Measurements from ENCODE around the gene BIRC6. TPM values are rescaled to one million over a fixed set of nuclear protein-coding genes. Genes with fewer than 3 reads are reported as not detected.

Gene BIRC6
- total and polyA plus RNA-seq, 3 donors from 2014 or later: 48.9 to 182 (median 177) TPM

DNA sequence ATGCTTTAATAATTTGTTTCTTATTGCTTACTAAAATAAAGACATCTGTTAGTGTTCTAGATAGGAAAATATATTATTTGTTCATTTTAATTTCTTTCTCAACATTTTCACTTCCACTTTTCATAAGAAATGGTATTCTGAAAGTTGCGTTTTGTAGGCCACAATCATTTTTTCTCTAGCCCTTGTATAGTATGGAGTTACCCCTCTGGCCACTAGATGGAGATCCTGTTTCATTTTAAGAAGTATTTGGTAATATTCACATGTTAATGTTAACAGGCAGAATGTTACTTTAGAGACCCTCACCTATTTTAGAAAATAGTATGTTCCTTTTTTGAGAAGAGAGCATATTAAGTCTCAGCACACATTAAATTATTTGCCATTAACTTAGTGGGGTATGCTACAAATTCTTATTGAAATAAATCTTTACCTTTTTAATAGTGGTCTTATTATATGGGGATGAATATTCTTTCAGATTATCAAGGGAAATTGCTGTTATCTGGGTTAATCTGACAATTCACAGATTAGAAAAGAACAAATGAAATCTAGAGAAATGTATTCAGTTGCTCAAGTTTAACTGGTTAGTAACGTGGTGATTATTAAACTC lies 197.1 kb downstream of the BIRC6 start:
- Histone ChIP-seq H3K4me3 (no peak overlapping the region), H3K27me3 (no peaks in the 10 kb centered on the region), H3K9me3 (no peaks in the 10 kb centered on the region), H3K27ac (no peak overlapping the region), H3K36me3 (ENCODE audit: low read depth, missing control alignments) (no peaks in the 10 kb centered on the region), H3K4me1 (no peaks in the 10 kb centered on the region)
- WGBS, 2 donors: 66 to 72% methylated on average over 2 of the region's 2 CpGs
- no peak for TF ChIP-seq POLR2A (IDR thresholded peaks at IDR 0.05)
- TF ChIP-seq, protein P1, sequence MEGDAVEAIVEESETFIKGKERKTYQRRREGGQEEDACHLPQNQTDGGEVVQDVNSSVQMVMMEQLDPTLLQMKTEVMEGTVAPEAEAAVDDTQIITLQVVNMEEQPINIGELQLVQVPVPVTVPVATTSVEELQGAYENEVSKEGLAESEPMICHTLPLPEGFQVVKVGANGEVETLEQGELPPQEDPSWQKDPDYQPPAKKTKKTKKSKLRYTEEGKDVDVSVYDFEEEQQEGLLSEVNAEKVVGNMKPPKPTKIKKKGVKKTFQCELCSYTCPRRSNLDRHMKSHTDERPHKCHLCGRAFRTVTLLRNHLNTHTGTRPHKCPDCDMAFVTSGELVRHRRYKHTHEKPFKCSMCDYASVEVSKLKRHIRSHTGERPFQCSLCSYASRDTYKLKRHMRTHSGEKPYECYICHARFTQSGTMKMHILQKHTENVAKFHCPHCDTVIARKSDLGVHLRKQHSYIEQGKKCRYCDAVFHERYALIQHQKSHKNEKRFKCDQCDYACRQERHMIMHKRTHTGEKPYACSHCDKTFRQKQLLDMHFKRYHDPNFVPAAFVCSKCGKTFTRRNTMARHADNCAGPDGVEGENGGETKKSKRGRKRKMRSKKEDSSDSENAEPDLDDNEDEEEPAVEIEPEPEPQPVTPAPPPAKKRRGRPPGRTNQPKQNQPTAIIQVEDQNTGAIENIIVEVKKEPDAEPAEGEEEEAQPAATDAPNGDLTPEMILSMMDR (IDR thresholded peaks at IDR 0.05): peak; percentile 46 to 68 (median 67)
- no peak for DNase-seq
- intact Hi-C loops (cut with DNase I; ENCODE audit: low total_unique reads): no loop called here

DNA sequence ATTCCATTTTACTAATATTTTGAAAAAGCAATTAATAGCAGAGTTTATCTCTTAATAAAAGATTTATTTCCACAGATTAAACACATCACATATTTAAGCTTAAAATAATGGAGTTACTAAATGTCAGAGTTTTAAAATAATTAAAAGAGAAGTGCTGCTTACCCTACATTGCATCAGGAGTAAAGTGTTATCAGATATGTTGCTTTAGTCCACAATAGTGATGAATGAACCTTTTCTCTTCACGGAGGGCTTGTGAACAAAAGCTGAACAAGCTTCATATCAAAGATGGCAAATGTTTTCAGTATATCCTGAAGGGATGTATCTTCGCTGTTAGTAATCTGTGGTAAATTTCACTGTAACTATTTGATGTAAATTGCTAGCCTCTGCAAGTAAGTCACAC lies 201.7 kb downstream of the BIRC6 start:
- no peaks in the 10 kb centered on the region for H3K9me3 ChIP-seq
- H3K27ac ChIP-seq: no peak overlapping the region
- H3K4me1 ChIP-seq: no peaks in the 10 kb centered on the region
- H3K36me3 ChIP-seq (ENCODE audit: low read depth, missing control alignments): no peaks in the 10 kb centered on the region
- DNase-seq: no peak
- TF ChIP-seq POLR2A (IDR thresholded peaks at IDR 0.05): no peak
- TF ChIP-seq, protein P1 (IDR thresholded peaks at IDR 0.05): no peak
- intact Hi-C loops (cut with DNase I; ENCODE audit: low total_unique reads): no loop called here
- no peaks in the 10 kb centered on the region for H3K27me3 ChIP-seq
- WGBS, 2 donors: 67 to 75% methylated on average over 2 of the region's 2 CpGs
- H3K4me3 ChIP-seq: no peak overlapping the region

DNA sequence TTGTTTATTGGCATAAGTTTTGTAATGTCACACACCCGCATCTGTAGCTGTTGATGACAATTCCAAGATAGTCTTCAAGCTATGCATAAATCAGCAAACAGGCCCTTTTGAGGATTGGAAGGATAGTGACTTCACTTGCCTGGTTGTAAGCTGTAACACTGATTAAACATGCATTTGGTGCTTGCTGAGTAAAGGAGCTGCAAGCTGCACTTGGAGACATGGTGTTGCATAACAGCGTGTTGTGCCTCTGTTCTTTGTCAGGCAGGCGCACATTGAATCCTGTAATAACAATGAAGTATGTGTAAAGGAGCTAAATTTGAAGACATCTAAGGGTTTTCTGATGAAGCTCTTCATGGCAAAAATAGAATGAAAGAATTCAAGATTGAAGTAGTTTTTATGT lies 202.3 kb downstream of the BIRC6 start:
- H3K27me3 ChIP-seq: no peaks in the 10 kb centered on the region
- TF ChIP-seq POLR2A (IDR thresholded peaks at IDR 0.05): no peak
- TF ChIP-seq, protein P1 (IDR thresholded peaks at IDR 0.05): no peak
- intact Hi-C loops (cut with DNase I; ENCODE audit: low total_unique reads): no loop called here
- no peak overlapping the region for H3K27ac ChIP-seq
- WGBS, 2 donors: 88 to 90% methylated on average over 3 of the region's 3 CpGs
- H3K36me3 ChIP-seq (ENCODE audit: low read depth, missing control alignments): no peaks in the 10 kb centered on the region
- H3K4me1 ChIP-seq: no peaks in the 10 kb centered on the region
- no peak overlapping the region for H3K4me3 ChIP-seq
- no peaks in the 10 kb centered on the region for H3K9me3 ChIP-seq
- DNase-seq: no peak

DNA sequence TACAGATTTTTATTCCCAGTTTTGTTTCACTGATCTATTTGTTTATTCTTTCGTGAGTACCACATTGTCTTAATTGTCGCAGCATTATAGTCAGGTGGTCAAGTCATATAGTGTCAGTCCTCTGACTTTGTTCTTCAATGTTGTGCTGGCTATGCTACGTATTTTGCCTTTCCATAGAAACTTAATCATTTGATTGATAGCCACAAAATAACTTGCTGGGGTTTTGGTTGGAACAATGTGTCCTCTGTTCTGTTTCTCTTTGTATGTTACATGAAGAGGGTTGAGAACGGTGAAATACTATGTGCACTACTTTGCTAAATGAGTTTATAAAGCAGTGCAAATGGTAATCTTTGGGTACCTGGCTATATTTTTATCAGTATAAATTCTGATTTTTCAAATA lies 206.1 kb downstream of the BIRC6 start:
- Histone ChIP-seq H3K4me1 (no peaks in the 10 kb centered on the region), H3K36me3 (ENCODE audit: low read depth, missing control alignments) (no peaks in the 10 kb centered on the region), H3K4me3 (no peak overlapping the region), H3K27ac (no peak overlapping the region), H3K9me3 (no peaks in the 10 kb centered on the region), H3K27me3 (no peaks in the 10 kb centered on the region)
- intact Hi-C loops (cut with DNase I; ENCODE audit: low total_unique reads): no loop called here
- no peak for DNase-seq
- 73 to 83% methylated on average over 4 of the region's 4 CpGs for WGBS, 2 donors
- no peak for TF ChIP-seq POLR2A (IDR thresholded peaks at IDR 0.05)
- TF ChIP-seq, protein P1 (IDR thresholded peaks at IDR 0.05): no peak

DNA sequence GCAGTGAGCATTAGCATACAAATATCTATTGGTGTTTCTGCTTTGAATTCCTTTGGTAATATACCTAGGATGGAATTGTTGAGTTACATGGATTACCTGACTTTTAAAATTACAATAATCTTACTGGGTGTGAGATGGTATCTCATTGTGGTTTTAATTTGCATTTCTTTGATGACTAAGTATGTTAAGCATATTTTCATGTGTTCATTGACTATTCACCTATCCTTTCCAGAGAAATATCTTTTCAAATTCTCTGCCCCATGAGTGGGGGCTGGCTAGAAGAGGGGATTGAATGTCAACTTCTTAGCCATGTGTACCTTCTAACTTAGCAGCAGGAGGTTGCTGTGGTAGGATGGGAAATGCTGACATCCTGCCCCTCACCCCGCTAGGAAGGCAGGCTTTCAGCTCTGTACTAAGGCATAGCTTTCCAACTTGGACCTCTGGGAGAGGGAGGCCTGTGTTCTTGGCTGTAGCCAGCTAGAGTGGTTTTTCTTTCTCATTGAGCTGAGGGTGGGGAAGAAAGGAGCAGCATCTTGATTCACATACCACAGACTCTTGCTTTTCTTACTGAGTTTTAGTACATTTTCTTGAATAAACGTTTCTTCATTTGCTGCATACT lies 207.7 kb downstream of the BIRC6 start:
- Histone ChIP-seq H3K4me3 (no peak overlapping the region), H3K9me3 (no peaks in the 10 kb centered on the region), H3K4me1 (no peaks in the 10 kb centered on the region), H3K36me3 (ENCODE audit: low read depth, missing control alignments) (no peaks in the 10 kb centered on the region), H3K27ac (no peak overlapping the region), H3K27me3 (no peaks in the 10 kb centered on the region)
- WGBS, 2 donors: 80 to 84% methylated on average over 2 of the region's 2 CpGs
- DNase-seq: no peak
- TF ChIP-seq, protein P1 (IDR thresholded peaks at IDR 0.05): no peak
- TF ChIP-seq POLR2A (IDR thresholded peaks at IDR 0.05): no peak
- intact Hi-C loops (cut with DNase I; ENCODE audit: low total_unique reads): no loop called here

All from testis (tissue), 3 donors.